GM23248 (cell line): ENCODE measurements around the gene DUS1L.

Experiments used
- EZH2 ChIP-seq: fragments of 200-600 bp; sonication (generic); IDR thresholded peaks from 2 replicates; pipeline ENCODE4 v1.6.1; 2018; ENCODE audit warnings: antibody characterized with exemption, mild to moderate bottlenecking; ENCODE audit not compliant: insufficient read depth, poor library complexity, severe bottlenecking
- EZH2phosphoT487 ChIP-seq: fragments of 200-600 bp; sonication (generic); IDR thresholded peaks from 2 replicates; pipeline ENCODE4 v1.6.1; 2018; ENCODE audit warnings: antibody characterized with exemption, moderate library complexity, mild to moderate bottlenecking, low read depth; ENCODE audit not compliant: insufficient read depth

- no peak for TF ChIP-seq EZH2
- no peak for TF ChIP-seq EZH2phosphoT487
Measured at GRCh38 chr17:82018152-82018988, 47.2 kb downstream of the DUS1L start.
